ENCODE measurements around the gene AFG1L. TPM values are rescaled to one million over a fixed set of nuclear protein-coding genes. Genes with fewer than 3 reads are reported as not detected.
"Not testable (repeated sequence)": the region's sequence is repeated elsewhere in the genome, so short reads cannot be mapped to it uniquely, and the experiment has no call there.

Gene AFG1L
- total RNA-seq, 1 experiment from 2014 or later = 6.8 TPM

DNA sequence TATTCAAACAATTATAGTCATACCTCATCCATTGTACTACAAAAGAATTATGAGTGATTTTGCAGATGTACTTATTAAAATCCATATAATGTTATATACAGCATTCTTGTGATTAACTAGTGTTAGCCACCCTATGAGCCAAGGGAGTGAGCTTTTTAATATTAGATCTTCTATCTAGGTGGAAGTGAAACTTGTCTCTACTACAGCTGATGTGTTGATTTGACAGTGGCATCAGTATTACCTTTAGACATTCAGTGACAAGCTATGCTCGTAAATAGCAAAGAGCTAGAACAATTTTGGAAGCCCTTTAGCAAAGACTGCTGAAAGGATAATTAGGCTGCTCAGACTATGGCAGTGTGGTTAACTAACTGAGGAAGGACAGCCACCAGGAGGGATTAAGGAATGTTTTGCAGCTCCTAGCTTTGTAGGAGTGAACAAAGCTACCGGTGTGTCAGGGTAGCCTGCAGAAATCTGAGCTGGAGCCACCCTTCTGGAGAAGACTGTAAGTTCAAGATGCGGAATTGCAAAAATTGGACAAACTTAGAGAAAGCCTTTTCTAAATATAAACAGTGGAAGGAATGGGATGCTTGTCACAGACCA, 73.7 kb downstream of the AFG1L start:
- in situ Hi-C loops (cut with HindIII; ENCODE audit: low pct_unique_long_range_greater_than_20kb, low sequenced_read_pairs) = no loop called here
- no peak for DNase-seq (ENCODE audit: low read depth)

DNA sequence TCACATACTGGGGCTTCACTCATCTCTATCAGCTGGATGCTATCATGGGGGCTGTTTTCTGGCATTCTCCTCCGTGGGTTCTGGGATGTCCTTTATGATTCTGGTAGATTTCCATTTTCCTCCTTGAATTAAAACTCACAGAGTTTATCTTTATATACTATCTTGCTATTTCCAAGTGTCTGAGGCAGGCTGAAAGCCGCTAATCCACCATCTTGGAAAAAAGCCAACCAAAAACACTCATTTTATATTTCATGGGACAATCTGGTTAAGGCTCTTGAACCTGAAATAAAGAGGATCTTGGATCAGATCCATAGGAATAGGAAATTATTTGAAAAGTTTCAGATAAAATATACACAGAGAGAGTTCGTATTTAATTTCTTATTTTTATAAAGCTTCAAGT, 86.0 kb downstream of the AFG1L start:
- DNase-seq (ENCODE audit: low read depth) = no peak
- in situ Hi-C loops (cut with HindIII; ENCODE audit: low pct_unique_long_range_greater_than_20kb, low sequenced_read_pairs) = no loop called here

DNA sequence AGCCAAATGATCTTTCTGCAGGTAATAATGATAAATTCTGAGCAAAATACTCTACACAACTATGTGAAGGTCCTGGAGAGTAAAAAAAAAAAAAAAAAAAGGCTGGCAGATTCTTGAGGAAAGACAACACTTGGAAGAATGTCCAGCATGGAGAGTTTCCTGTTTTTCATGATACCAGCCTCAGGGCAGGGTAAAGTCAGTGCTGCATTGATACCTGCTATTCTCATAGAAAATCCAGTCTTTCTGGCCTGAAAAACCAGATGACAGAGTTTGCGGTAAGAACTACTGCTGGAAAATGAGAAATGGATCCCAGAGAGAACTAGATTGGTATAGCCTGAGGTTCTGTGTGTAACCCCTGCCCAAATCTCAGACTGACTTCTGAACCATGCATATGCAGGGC, 89.1 kb downstream of the AFG1L start:
- in situ Hi-C loops (cut with HindIII; ENCODE audit: low pct_unique_long_range_greater_than_20kb, low sequenced_read_pairs) = no loop called here
- DNase-seq (ENCODE audit: low read depth) = no peak

DNA sequence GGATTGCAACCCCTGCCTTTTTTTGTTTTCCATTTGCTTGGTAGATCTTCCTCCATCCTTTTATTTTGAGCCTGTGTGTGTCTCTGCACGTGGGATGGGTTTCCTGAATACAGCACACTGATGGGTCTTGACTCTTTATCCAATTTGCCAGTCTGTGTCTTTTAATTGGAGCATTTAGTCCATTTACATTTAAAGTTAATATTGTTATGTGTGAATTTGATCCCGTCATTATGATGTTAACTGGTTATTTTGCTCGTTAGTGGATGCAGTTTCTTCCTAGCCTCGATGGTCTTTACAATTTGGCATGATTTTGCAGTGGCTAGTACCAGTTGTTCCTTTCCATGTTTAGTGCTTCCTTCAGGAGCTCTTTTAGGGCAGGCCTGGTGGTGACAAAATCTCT, 94.3 kb downstream of the AFG1L start:
- DNase-seq (ENCODE audit: low read depth); in situ Hi-C loops (cut with HindIII; ENCODE audit: low pct_unique_long_range_greater_than_20kb, low sequenced_read_pairs): not testable (repeated sequence)

DNA sequence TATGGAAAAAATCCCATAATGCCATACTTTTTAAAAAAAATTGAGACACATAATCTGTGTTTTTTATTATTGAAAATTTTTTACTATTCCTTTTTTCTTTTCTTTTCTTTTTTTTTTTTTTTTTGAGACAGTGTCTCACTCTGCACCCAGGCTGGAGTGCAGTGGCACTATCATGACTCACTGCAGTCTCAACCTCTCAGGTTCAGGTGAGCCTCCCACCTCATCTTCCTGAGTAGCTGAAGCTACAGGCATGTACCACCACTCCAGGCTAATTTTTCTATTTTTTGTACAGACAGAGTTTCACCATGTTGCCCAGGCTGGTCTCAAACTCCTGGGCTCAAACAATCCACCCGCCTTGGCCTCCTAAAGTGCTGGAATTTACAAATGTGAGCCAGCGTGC, 100.4 kb downstream of the AFG1L start:
- in situ Hi-C loops (cut with HindIII; ENCODE audit: low pct_unique_long_range_greater_than_20kb, low sequenced_read_pairs) = no loop called here
- DNase-seq (ENCODE audit: low read depth) = no peak

DNA sequence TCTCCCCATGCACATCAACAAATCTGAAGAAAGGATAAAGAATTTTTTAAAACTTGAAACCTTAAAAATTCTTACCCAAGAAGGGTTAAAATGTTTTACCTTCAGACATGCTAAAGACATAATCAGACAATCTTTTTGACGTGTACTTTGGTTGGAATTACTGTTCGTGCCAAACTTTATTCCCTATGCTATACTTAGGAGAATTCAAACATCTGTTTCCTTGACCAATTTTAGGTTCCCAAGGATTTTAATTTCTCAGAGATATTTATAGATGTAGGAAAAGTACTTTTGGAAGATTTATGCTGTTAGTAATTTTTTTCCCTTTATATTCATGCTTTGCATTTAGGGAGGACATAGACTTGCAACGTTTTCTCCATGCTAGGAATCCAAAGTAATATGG, 108.4 kb downstream of the AFG1L start:
- in situ Hi-C loops (cut with HindIII; ENCODE audit: low pct_unique_long_range_greater_than_20kb, low sequenced_read_pairs) = no loop called here
- DNase-seq (ENCODE audit: low read depth) = no peak

DNA sequence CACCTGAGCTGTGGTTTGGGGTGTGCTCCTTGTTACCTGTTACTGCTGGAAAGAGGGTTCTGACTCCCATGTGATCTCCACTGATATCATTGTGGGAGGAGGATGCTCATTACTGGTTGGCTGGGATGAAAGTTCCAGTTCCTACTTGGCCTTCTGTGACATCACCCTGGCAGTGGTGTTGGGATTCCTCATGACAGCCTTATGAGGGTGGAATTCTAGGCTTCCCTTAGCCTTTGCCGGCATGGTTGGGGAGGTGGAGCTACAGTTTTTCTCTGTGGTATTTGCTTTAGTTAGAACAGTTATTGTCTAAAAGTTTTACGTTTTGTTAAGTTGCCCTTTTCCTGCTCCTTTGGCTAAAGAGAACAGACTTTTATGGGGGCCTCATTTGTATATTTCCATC, 112.1 kb downstream of the AFG1L start:
- DNase-seq (ENCODE audit: low read depth) = no peak
- in situ Hi-C loops (cut with HindIII; ENCODE audit: low pct_unique_long_range_greater_than_20kb, low sequenced_read_pairs) = no loop called here

DNA sequence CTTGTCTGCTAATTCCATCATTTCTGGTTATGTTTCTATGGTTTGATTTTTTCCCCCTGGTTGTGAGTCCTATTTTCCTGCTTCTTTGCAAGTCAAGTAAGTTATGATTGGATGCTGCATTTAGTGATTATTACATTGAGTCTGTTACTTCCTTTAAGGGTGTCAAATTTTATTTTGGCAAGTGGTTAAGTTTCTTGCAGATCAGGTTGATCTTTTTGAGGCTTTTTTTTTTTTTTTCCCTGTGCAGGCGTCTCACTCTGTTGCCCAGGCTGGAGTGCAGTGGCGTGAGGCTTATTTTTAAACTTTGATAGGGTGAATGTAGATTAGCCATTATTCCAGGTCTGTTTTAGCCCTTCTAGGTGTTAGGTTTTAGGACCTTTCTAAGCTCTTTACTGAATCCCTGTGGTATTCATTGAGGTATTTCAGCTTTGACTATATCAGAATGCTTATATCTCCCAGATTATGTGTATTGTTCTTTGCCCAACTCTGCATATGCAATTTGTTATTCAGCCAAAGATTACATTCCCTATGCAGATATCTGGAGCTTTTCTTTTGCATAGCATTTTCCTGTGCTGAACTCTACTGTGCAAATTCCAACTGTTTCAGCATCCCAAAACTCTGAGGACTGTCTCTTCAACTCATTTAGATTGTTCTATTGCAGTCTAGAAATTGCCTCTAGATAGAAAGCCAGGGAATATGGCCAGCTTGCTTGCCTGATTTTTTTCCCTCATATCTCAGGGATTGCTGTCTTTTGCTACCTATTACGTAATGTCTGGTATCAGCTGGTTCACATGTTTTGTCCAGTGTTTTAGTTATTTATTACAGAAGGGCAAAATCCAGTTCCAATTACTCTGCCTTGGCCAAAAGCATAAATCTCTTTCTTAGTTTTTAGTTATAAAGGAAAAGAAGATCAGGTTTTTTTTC, 113.3 kb downstream of the AFG1L start:
- DNase-seq (ENCODE audit: low read depth) = no peak
- in situ Hi-C loops (cut with HindIII; ENCODE audit: low pct_unique_long_range_greater_than_20kb, low sequenced_read_pairs) = no loop called here

DNA sequence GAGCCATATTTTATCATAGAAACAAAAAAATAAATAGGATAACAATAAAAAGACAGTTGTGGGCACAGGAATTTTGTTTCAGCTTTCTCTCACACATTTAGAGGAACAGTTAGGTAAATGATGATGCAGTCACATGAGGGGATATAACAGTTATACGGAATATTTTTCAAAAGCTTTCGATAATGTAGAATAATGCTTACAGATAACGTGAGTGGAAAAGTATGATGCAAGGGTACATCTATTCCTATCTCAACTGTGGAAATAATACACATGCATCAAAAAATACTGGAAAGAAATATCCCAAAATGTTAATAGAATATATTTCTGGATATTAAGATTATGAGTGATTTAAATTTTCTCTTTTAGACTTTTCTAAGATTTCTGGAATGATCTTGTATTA, 114.0 kb downstream of the AFG1L start:
- in situ Hi-C loops (cut with HindIII; ENCODE audit: low pct_unique_long_range_greater_than_20kb, low sequenced_read_pairs) = no loop called here
- no peak for DNase-seq (ENCODE audit: low read depth)

DNA sequence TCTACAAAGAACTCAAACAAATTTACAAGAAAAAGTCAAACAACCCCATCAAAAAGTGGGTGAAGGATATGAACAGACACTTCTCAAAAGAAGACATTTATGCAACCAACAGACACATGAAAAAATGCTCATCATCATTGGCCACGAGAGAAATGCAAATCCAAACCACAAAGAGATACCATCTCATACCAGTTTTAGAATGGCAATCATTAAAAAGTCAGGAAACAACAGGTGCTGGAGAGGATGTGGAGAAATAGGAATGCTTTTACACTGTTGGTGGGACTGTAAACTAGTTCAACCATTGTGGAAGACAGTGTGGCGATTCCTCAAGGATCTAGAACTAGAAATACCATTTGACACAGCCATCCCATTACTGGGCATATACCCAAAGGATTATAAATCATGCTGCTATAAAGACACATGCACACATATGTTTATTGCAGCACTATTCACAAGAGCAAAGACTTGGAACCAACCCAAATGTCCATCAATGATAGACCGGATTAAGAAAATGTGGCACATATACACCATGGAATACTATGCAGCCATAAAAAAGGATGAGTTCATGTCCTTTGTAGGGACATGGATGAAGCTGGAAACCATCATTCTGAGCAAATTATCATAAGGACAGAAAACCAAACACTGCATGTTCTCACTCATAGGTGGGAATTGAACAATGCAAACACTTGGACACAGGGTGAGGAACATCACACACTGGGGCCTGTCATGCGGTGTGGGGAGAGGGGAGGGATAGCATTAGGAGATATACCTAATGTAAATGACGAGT, 121.4 kb downstream of the AFG1L start:
- in situ Hi-C loops (cut with HindIII; ENCODE audit: low pct_unique_long_range_greater_than_20kb, low sequenced_read_pairs); DNase-seq (ENCODE audit: low read depth): not testable (repeated sequence)

DNA sequence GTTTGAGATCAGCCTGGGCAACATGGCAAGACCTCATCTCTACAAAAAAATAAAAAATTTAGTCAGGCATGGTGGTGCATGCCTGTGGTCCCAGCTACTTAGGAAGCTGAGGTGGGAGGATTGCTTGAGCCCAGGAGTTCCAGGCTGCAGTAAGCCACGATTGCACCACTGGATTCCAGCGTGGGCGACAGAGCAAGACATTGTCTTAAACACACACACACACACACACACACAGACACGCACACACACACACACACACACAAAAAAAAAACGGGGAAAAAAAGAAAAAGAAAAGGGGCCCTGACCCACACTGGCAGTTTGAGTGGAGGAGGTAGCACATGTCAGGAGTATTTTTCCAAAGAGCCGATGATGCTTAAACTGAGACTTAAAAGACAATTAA, 122.2 kb downstream of the AFG1L start:
- in situ Hi-C loops (cut with HindIII; ENCODE audit: low pct_unique_long_range_greater_than_20kb, low sequenced_read_pairs) = no loop called here
- DNase-seq (ENCODE audit: low read depth) = no peak

DNA sequence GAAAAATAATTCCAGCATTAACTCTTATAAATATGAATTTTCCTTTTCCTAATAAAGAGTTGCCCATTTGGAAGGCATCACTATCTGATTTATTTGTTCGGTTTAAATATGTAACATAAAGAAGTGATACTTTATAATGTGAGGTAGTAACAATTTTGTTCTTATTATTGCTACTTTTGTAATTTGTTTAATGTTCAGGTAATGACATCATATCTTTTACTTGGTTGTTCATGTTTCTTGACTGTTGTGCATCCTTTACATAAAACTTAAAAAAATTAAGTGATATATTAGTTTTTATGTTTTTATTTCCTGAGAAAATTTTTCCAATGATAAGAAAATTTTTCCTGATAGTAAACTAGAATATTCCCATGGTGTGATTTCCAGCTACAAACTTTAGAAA, 124.6 kb downstream of the AFG1L start:
- in situ Hi-C loops (cut with HindIII; ENCODE audit: low pct_unique_long_range_greater_than_20kb, low sequenced_read_pairs) = no loop called here
- DNase-seq (ENCODE audit: low read depth) = no peak

DNA sequence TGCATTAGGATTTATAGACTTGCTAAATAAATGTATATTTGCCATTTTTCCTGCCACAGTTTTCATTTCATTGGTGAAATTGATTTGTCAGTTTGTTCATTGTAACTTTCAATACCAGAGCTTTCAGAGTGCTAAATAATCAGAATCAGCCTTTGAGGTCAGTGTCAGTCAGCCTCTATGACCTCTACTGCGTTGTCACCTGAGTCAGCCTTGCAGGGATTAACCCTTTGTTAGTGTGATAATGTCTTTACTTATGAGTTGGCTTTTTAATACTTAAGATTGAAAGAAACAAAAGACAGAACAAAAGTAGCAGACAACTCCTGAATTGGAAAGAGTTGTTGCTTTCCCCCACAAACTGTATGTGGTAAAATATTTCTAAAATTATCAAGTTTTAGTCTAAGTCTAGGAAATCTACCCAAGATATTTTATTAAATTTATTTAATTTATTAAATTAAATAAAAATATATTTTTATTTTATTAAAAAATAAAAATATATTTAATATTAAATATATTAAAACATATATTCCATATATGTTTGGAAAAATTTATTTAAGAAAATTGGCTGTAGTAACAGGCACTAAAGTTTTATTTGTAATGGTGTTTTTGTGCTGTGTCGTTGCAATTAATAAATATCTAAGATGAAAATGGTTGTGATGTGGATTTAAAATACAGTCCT, 125.2 kb downstream of the AFG1L start:
- in situ Hi-C loops (cut with HindIII; ENCODE audit: low pct_unique_long_range_greater_than_20kb, low sequenced_read_pairs) = no loop called here

DNA sequence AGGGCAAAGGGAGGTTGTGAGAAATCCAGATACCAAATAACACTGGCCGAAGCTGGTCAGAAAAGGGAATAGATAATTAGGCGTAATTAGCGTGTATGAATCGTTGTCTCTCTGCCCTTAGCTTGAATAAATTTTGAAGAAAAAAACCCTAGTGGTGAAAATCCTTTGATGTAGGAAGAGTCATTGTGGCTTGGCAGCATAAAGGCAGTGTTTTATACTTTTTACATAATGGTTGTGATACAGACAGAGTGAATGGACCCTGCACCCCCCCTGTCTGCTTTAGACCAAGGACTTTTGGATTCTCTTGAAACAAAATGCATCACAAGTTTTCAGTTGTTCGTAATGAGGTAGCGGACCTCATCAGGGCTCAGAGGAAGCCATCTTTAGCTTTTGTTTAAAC, 126.5 kb downstream of the AFG1L start:
- no peak for DNase-seq (ENCODE audit: low read depth)
- in situ Hi-C loops (cut with HindIII; ENCODE audit: low pct_unique_long_range_greater_than_20kb, low sequenced_read_pairs) = no loop called here

More for the DNA sequence above, 125.2 kb downstream of the AFG1L start:
- no peak for DNase-seq (ENCODE audit: low read depth)

DNA sequence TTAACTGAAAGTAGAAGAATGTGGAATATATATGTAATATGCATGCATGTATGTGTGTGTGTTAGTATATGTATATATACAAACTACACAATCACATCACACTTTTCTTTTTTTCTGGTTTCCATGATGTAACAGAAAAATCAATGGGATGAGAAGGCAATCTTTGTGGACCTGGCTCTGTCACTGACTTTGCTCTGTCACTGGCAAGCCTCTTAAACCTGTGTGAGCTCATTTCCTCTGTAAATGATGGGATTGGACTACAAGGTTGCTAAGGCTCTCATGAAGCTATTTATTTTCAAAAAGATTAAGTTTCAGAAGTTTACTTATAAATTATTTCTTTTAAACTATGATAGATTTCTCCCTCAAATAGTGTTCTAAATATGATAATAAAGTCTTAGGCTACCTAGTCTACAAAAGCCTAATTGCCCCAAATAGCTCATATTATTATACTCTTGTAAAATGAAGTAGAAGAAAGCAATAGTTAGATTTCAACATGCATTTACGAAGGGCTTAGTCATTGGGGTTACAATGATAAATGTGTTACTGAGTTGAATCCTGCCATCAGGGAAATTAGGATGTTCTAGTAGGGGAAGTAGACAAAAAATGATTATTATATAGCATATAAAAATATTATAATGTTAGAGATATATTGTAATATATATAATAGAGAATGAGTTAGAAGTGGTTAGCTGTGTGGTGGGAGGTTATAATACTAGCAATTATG, 129.3 kb downstream of the AFG1L start:
- no peak for DNase-seq (ENCODE audit: low read depth)
- in situ Hi-C loops (cut with HindIII; ENCODE audit: low pct_unique_long_range_greater_than_20kb, low sequenced_read_pairs) = no loop called here

DNA sequence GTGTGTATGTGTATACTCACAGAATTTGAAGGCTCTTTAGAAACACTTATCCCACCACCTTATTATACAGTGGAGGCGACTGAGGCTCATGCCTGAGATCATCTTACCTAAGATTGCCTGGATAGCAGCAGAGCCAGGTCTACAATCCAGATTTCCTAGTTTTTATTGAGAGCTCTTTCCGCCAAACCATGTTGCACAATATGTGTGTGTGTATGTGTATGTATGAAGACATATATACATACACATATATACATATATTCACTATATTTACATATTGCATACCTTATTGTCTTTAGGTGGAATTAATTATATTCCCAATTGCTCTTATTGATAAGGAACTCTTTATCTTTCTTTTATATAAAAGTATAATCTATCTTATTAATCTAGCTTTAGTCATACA, 130.6 kb downstream of the AFG1L start:
- in situ Hi-C loops (cut with HindIII; ENCODE audit: low pct_unique_long_range_greater_than_20kb, low sequenced_read_pairs) = no loop called here

DNA sequence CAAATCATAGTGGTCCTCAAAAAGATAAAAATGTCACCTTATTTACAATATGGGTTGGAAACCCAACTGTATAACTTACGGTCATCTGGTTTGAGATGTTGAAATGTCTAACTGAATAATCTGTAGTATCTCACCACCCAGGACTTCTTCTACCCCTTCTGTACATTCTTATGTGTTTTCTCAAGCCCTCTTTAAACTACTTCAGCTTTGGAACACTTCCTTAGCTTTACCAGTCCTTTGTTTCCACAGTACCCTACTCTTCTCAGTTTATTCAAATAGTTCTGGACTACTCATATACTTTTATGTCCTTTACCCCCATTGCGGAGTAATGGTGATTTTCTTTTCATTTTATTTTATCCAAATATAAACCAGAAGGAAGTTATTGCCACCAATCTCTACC, 137.3 kb downstream of the AFG1L start:
- in situ Hi-C loops (cut with HindIII; ENCODE audit: low pct_unique_long_range_greater_than_20kb, low sequenced_read_pairs) = no loop called here
- DNase-seq (ENCODE audit: low read depth) = no peak

More for the DNA sequence above, 130.6 kb downstream of the AFG1L start:
- DNase-seq (ENCODE audit: low read depth) = no peak

DNA sequence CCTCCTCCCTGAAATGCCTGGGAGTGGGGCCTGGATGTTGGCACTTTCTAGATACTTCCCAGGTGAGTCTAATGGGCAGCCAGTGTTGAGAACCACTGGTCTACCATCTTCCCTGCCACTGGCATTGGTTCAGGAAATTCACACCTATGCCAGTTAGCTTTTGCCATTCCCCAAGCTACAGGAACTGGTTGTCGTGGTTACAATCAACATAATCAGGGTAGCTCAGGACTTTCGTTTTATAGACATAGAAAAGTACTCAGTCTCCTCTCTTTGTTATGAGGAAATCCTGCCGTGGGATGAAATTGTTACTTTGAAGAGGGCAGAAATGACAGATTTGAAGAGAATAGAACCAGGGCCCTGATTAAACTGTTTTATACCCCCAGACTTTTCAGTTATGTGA, 137.9 kb downstream of the AFG1L start:
- in situ Hi-C loops (cut with HindIII; ENCODE audit: low pct_unique_long_range_greater_than_20kb, low sequenced_read_pairs) = no loop called here
- DNase-seq (ENCODE audit: low read depth) = no peak

Data from Caki2 (cell line).